RWPE2 (cell line): Measurements from ENCODE around the gene ZSCAN23.
"Not testable (repeated sequence)": the region's sequence is repeated elsewhere in the genome, so short reads cannot be mapped to it uniquely, and the experiment has no call there.

Source experiments
- ATAC-seq: fragments of 200-7000 bp; cut with Tn5 transposase; 3 replicates; pipeline ENCODE4 v1.9.1; 2021; ENCODE audit warnings: low read depth
- DNase-seq: peaks from one replicate; pipeline ENCODE4 v3.0.0-alpha.2; 2020; ENCODE audit warnings: low spot score
- H3K27ac ChIP-seq: fragments of 450-650 bp; 2 replicates; pipeline ENCODE4 v1.5.1; 2017; ENCODE audit warnings: mild to moderate bottlenecking; ENCODE audit not compliant: poor library complexity, severe bottlenecking
- H3K27me3 ChIP-seq: fragments of 250-450 bp; sonication (Bioruptor Pico); 2 replicates; pipeline ENCODE4 v1.5.1; 2021; ENCODE audit warnings: mild to moderate bottlenecking, moderate library complexity; ENCODE audit not compliant: insufficient read depth, poor library complexity, severe bottlenecking
- H3K36me3 ChIP-seq: fragments of 250-450 bp; sonication (Bioruptor Pico); 2 replicates; pipeline ENCODE4 v1.5.1; 2020; ENCODE audit warnings: low read depth, mild to moderate bottlenecking, moderate library complexity
- H3K4me1 ChIP-seq: fragments of 250-450 bp; sonication (Bioruptor Pico); 2 replicates; pipeline ENCODE4 v1.5.1; 2021; ENCODE audit warnings: mild to moderate bottlenecking, moderate library complexity; ENCODE audit not compliant: insufficient read depth, poor library complexity, severe bottlenecking
- H3K4me3 ChIP-seq: fragments of 250-450 bp; sonication (Bioruptor Pico); 2 replicates; pipeline ENCODE4 v1.5.1; 2021; ENCODE audit warnings: mild to moderate bottlenecking, moderate library complexity; ENCODE audit not compliant: severe bottlenecking
- H3K9me3 ChIP-seq: fragments of 250-450 bp; sonication (Bioruptor Pico); 2 replicates; pipeline ENCODE4 v1.5.1; 2021; ENCODE audit warnings: mild to moderate bottlenecking, moderate library complexity; ENCODE audit not compliant: severe bottlenecking
- CTCF ChIP-seq: fragments of 450-650 bp; IDR thresholded peaks from one replicate; pipeline ENCODE4 v1.5.1; 2017; ENCODE audit warnings: mild to moderate bottlenecking, moderate library complexity; ENCODE audit not compliant: poor library complexity, severe bottlenecking

Gene ZSCAN23

GRCh38 chr6:28458568-28458967 lies 15.3 kb upstream of the ZSCAN23 start:
- Histone ChIP-seq H3K4me3 (no peak overlapping the region), H3K27ac (no peak overlapping the region), H3K4me1 (no peaks in the 10 kb centered on the region), H3K9me3 (no peaks in the 10 kb centered on the region), H3K27me3 (peaks cover 24% of the 10 kb centered on the region), H3K36me3 (no peaks in the 10 kb centered on the region)
- DNase-seq (no peak), ATAC-seq (no peak)
- no peak for TF ChIP-seq CTCF

GRCh38 chr6:28449056-28449455 lies 5.8 kb upstream of the ZSCAN23 start:
- Histone ChIP-seq H3K4me3 (no peak overlapping the region), H3K4me1 (peaks cover 4% of the 10 kb centered on the region), H3K27me3 (no peaks in the 10 kb centered on the region), H3K36me3 (no peaks in the 10 kb centered on the region), H3K27ac (no peak overlapping the region), H3K9me3 (no peaks in the 10 kb centered on the region)
- no peak for TF ChIP-seq CTCF
- DNase-seq (no peak), ATAC-seq (no peak)

- not testable (repeated sequence) for H3K27ac ChIP-seq, H3K9me3 ChIP-seq, H3K36me3 ChIP-seq, H3K4me1 ChIP-seq, H3K27me3 ChIP-seq, ATAC-seq, DNase-seq
- peak overlapping the region; percentile 31 for H3K4me3 ChIP-seq
Measured at GRCh38 chr6:28447512-28447906, 4.2 kb upstream of the ZSCAN23 start.

GRCh38 chr6:28446818-28447511 lies 3.7 kb upstream of the ZSCAN23 start:
- no peaks in the 10 kb centered on the region for H3K9me3 ChIP-seq
- no peaks in the 10 kb centered on the region for H3K36me3 ChIP-seq
- peak overlapping the region; percentile 31 for H3K4me3 ChIP-seq
- peak; percentile 43 for ATAC-seq
- no peaks in the 10 kb centered on the region for H3K27me3 ChIP-seq
- peaks cover 7% of the 10 kb centered on the region for H3K4me1 ChIP-seq
- no peak overlapping the region for H3K27ac ChIP-seq
- no peak for TF ChIP-seq CTCF
- no peak for DNase-seq

GRCh38 chr6:28444759-28445158 lies 1.5 kb upstream of the ZSCAN23 start:
- H3K27ac ChIP-seq, DNase-seq, H3K9me3 ChIP-seq, H3K4me1 ChIP-seq, ATAC-seq, H3K4me3 ChIP-seq, H3K27me3 ChIP-seq, H3K36me3 ChIP-seq: not testable (repeated sequence)

- no peaks in the 10 kb centered on the region for H3K36me3 ChIP-seq
- peak overlapping the region; percentile 5 for H3K27ac ChIP-seq
- DNase-seq (no peak), ATAC-seq (no peak)
- H3K9me3 ChIP-seq: no peaks in the 10 kb centered on the region
- no peak for TF ChIP-seq CTCF
- H3K4me3 ChIP-seq: peak overlapping the region; percentile 58
- H3K4me1 ChIP-seq: peaks cover 7% of the 10 kb centered on the region
- H3K27me3 ChIP-seq: no peaks in the 10 kb centered on the region
Measured at GRCh38 chr6:28442586-28442985, 705 bp downstream of the ZSCAN23 start.
